Kidney (tissue), 14 donors: ENCODE measurements around the gene PTPRK. TPM values are rescaled to one million over a fixed set of nuclear protein-coding genes. Genes with fewer than 3 reads are reported as not detected.

Experiments
- DNase-seq, 5 donors: peaks; one replicate each; pipeline ENCODE4 v3.0.0-alpha.2; 2013 to 2020
- FAIRE-seq: peaks from 2 replicates; lab custom pipeline; 2012; peaks lifted over from hg19 to GRCh38; lab: Jason Lieb, UNC
- H3K27ac ChIP-seq, 2 donors: one replicate each; pipeline ENCODE4 v1.7.0; 2013; ENCODE audit warnings: low read depth in 2 of 2, low read length in 2 of 2, inconsistent platforms in 1 of 2
- H3K27me3 ChIP-seq: one replicate; pipeline ENCODE4 v1.7.1; 2013; ENCODE audit warnings: low read length, inconsistent platforms; ENCODE audit not compliant: control insufficient read depth, insufficient read depth
- H3K36me3 ChIP-seq, 3 donors: one replicate each; pipeline versions ENCODE4 v1.7.0 to v1.7.1; 2013; ENCODE audit warnings: low read length in 3 of 3, control low read depth in 1 of 3, inconsistent platforms in 1 of 3; ENCODE audit not compliant: insufficient read depth in 3 of 3, control insufficient read depth in 2 of 3
- H3K4me1 ChIP-seq, 3 donors: one replicate each; pipeline versions ENCODE4 v1.7.0 to v1.7.1; 2013; ENCODE audit warnings: low read length in 3 of 3, inconsistent platforms in 1 of 3, low read depth in 1 of 3; ENCODE audit not compliant: control insufficient read depth in 2 of 3, insufficient read depth in 2 of 3
- H3K4me3 ChIP-seq, 3 donors: one replicate each; pipeline versions ENCODE4 v1.7.0 to v1.8.1; 2013; ENCODE audit warnings: low read length in 3 of 3, control low read depth in 1 of 3, inconsistent platforms in 1 of 3
- H3K9ac ChIP-seq, 3 donors: one replicate each; pipeline versions ENCODE4 v1.7.0 to v1.7.1; 2013; ENCODE audit warnings: low read length in 3 of 3, control low read depth in 1 of 3, inconsistent platforms in 1 of 3
- H3K9me3 ChIP-seq, 3 donors: one replicate each; pipeline versions ENCODE4 v1.7.0 to v1.7.1; 2013; ENCODE audit warnings: low read length in 3 of 3, control low read depth in 1 of 3, inconsistent platforms in 1 of 3; ENCODE audit not compliant: control insufficient read depth in 2 of 3, insufficient read depth in 1 of 3
- intact Hi-C: fragments of 100-400 bp; cut with DNase I; formaldehyde crosslinking; loops from one replicate; pipeline ENCODE4 v1.11.1; 2022
- polyA plus RNA-seq: library from polyadenylated mRNA; stranded (reverse); fragments of 350-450 nt; fragmentation: Illumina TruSeq; extraction: RNeasy Lipid Tissue Mini Kit (QIAGEN cat#74804); gene quantifications from one replicate; pipeline ENCODE4 v1.2.3, GENCODE V29; 2014; ENCODE audit warnings: low read depth, low replicate concordance; ENCODE audit not compliant: insufficient read depth
- total RNA-seq: library from RNA; stranded (reverse); fragmentation: NEBNext Ultra II Directional; extraction: Animal tissue kit (Norgen Biotek cat#: 25700); gene quantifications from one replicate; pipeline ENCODE4 v1.2.1, GENCODE V29; 2021
- TF ChIP-seq, protein P1 (sequence below): IDR thresholded peaks from 3 replicates; pipeline ENCODE4 v1.5.1; 2012; ENCODE audit warnings: mild to moderate bottlenecking, moderate library complexity, borderline replicate concordance; ENCODE audit not compliant: insufficient read depth; ENCODE audit errors: extremely low read depth
- donor health status: control.
- donor health status: control.
- donor health status: control.
- donor health status: control.
- donor health status: control.
- donor health status: DM: yes; HTN: yes; CAD: no.
- donor health status: Normal renal cell carcinoma (clear cell type).

PTPRK gene
- total and polyA plus RNA-seq, 2 donors from 2014 or later, result 9.2 to 72.8 TPM

DNA sequence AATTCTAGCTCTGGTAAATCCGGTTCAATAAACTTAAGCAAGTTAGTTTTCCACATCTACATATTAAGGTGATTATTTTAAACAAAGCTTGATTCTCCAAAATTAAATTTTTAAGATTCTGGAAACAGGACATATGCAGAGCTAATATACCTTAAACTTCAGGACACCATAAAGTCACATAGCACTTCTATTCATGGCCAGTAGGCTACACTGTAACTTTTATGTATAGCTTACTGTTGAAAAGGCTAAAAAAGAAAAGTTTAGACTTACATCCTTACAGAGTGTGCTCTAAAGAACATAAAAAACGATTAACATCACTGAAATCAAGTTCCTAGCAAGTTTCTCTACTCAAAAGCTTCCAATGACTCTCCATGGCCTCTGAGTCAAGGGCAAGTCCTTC, 224.7 kb downstream of the PTPRK start:
- Histone ChIP-seq H3K4me1 (no peaks in the 10 kb centered on the region), H3K4me3 (no peak overlapping the region), H3K9ac (no peak overlapping the region), H3K27me3 (no peaks in the 10 kb centered on the region), H3K36me3 (no peaks in the 10 kb centered on the region), H3K9me3 (no peaks in the 10 kb centered on the region), H3K27ac (no peak overlapping the region)
- intact Hi-C loops, result no loop called here
- TF ChIP-seq, protein P1, sequence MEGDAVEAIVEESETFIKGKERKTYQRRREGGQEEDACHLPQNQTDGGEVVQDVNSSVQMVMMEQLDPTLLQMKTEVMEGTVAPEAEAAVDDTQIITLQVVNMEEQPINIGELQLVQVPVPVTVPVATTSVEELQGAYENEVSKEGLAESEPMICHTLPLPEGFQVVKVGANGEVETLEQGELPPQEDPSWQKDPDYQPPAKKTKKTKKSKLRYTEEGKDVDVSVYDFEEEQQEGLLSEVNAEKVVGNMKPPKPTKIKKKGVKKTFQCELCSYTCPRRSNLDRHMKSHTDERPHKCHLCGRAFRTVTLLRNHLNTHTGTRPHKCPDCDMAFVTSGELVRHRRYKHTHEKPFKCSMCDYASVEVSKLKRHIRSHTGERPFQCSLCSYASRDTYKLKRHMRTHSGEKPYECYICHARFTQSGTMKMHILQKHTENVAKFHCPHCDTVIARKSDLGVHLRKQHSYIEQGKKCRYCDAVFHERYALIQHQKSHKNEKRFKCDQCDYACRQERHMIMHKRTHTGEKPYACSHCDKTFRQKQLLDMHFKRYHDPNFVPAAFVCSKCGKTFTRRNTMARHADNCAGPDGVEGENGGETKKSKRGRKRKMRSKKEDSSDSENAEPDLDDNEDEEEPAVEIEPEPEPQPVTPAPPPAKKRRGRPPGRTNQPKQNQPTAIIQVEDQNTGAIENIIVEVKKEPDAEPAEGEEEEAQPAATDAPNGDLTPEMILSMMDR, result no peak
- DNase-seq (no peak), FAIRE-seq (no peak)

DNA sequence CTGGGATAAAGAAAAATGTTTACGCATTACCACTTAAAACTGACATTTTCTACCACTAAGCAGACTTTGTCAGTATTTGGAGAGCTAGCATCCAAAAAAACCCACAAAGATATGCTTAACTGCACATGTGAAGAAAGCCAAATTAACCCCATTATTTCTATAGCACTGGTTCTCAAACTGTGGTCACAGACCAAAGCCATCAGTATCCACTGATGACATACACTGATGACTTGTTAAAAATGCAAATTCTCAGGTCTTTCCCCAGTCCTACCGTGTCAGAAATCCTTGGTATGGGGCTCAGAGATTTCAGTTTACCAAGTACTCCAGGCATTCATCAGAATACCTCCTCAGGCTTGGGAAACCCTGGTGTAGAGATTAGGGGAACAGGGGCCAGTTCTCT, 230.2 kb downstream of the PTPRK start:
- Histone ChIP-seq H3K9me3 (no peaks in the 10 kb centered on the region), H3K27ac (no peak overlapping the region), H3K27me3 (no peaks in the 10 kb centered on the region), H3K9ac (no peak overlapping the region), H3K4me3 (no peak overlapping the region), H3K36me3 (no peaks in the 10 kb centered on the region), H3K4me1 (no peaks in the 10 kb centered on the region)
- intact Hi-C loops, result no loop called here
- FAIRE-seq (no peak), DNase-seq (no peak)
- TF ChIP-seq, protein P1, result no peak

- DNase-seq, result no peak
- intact Hi-C loops, result no loop called here
- Histone ChIP-seq H3K27ac (no peak overlapping the region), H3K27me3 (no peaks in the 10 kb centered on the region), H3K9me3 (no peaks in the 10 kb centered on the region), H3K4me1 (no peaks in the 10 kb centered on the region), H3K36me3 (no peaks in the 10 kb centered on the region), H3K4me3 (no peak overlapping the region), H3K9ac (no peak overlapping the region)
- TF ChIP-seq, protein P1, result no peak
- no peak for FAIRE-seq
Observed at GRCh38 chr6:128284128-128284527, 236.3 kb downstream of the PTPRK start.

DNA sequence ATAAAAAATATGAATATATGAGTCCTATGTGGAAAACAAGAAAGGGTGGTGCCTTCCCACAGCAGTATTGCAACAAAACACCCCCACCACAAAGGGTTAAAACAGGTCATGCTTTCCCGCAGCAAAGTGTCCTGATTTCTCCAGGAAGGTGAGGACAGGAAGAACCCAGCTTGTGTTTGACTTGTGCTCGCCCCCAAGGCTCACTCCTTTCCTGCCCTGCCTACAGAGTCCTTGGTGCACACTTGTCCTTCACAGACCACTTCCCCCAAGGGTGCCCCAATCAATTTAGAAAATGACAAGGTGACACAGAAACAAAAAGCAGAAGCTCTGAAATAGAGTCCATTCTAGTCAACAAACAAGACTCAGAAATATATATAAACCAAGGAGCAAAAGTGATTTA, 237.4 kb downstream of the PTPRK start:
- Histone ChIP-seq H3K27ac (no peak overlapping the region), H3K4me1 (no peaks in the 10 kb centered on the region), H3K27me3 (no peaks in the 10 kb centered on the region), H3K9me3 (no peaks in the 10 kb centered on the region), H3K9ac (no peak overlapping the region), H3K4me3 (no peak overlapping the region), H3K36me3 (no peaks in the 10 kb centered on the region)
- DNase-seq (no peak), FAIRE-seq (no peak)
- intact Hi-C loops, result no loop called here
- TF ChIP-seq, protein P1, result no peak
